IMR-90 (cell line): ENCODE results near the gene TOR4A. TPM values are rescaled to one million over a fixed set of nuclear protein-coding genes. Genes with fewer than 3 reads are reported as not detected.

Experiments
- polyA plus RNA-seq, 3 experiments: library from polyadenylated mRNA; depleted of rRNA; stranded (reverse); fragments of >200 nt; gene quantifications; 2 replicates each; pipeline ENCODE4 v1.2.3, GENCODE V29; 2012; ENCODE audit warnings: low replicate concordance in 1 of 3
- total RNA-seq: library from RNA; depleted of rRNA; stranded (reverse); fragments of >200 nt; gene quantifications from 2 replicates; pipeline ENCODE4 v1.2.3, GENCODE V29; 2012
- TF ChIP-seq, protein P1 (sequence below): fragments of 150-350 bp; IDR thresholded peaks from 2 replicates; pipeline ENCODE4 v1.6.1; 2016; ENCODE audit warnings: low read depth, mild to moderate bottlenecking, low read length, moderate library complexity, borderline replicate concordance

Gene TOR4A
- total and polyA plus RNA-seq, 2 of the 4 experiments (the other 2 are of a cell fraction): 9.7 to 22.9 TPM

DNA sequence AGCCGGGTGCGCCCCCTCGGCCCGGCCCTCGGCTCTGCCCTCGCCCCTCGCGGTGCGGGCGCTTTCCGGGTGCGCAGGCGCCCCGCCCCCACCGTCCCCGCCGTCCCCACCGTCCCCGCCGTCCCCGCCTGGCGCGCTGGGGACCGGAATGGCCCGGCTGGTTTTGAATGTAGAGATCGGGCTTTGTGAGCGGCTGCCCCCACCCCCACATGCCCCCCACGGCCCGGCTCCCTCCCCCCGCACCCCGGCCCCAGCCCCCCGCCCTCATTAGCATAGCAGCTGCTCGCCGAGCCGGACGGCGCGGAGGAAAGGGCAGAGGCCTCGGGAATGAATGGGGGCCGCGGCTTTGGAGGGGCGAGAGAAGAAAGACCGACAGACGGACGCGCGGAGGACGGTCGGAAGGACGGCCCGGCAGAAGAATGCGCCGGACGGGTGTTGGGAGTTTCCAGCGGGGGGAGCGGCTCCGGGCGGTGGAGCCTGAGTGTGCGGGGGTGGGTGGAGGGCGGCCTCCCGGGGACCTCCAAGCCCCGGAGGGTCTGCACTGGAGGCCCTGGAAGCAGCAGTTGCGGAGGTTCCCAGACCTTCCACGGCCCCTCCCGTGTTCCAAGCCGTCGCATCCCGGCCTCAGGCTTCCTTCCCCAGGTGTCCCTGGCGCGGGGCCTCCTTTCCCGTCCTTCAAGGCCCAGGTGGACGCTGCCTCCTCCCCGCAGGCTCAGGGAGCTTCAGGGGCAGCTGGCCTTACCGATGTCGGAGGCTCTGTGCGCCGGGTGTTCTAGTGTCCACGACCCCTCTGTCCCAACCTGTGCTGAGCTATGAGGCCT, 18.5 kb downstream of the TOR4A start (continued):
- TF ChIP-seq, protein P1, sequence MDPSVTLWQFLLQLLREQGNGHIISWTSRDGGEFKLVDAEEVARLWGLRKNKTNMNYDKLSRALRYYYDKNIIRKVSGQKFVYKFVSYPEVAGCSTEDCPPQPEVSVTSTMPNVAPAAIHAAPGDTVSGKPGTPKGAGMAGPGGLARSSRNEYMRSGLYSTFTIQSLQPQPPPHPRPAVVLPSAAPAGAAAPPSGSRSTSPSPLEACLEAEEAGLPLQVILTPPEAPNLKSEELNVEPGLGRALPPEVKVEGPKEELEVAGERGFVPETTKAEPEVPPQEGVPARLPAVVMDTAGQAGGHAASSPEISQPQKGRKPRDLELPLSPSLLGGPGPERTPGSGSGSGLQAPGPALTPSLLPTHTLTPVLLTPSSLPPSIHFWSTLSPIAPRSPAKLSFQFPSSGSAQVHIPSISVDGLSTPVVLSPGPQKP: no peak
